CD4-positive, alpha-beta T cell (primary cell): Measurements from ENCODE around the gene TWSG1. TPM values are rescaled to one million over a fixed set of nuclear protein-coding genes. Genes with fewer than 3 reads are reported as not detected.

Experiments used
- ATAC-seq: fragments of 200-7000 bp; cut with Tn5 transposase; one replicate; pipeline ENCODE4 v1.10.0; 2022; ENCODE audit warnings: mild to moderate bottlenecking; ENCODE audit not compliant: poor library complexity
- CTCF ChIA-PET: fragments of 350-600 bp; sonication (Branson Sonifier 250); formaldehyde crosslinking; loops from one replicate; lab custom pipeline; 2021; ENCODE audit warnings: antibody characterized with exemption, inconsistent platforms; lab: Charles Lee
- POLR2A ChIA-PET: fragments of 350-600 bp; sonication (Branson Sonifier 250); formaldehyde crosslinking; loops from one replicate; lab custom pipeline; 2021; ENCODE audit warnings: antibody characterized with exemption, inconsistent platforms; lab: Charles Lee
- DNase-seq, 14 experiments: peaks; one replicate each; pipeline ENCODE4 v3.0.0-alpha.2; 2013 to 2020; ENCODE audit warnings: mixed read lengths in 2 of 14
- H3K27ac ChIP-seq, 2 donors: one replicate each; pipeline versions ENCODE4 v1.5.1 to v1.7.0; 2013; ENCODE audit warnings: low read length in 2 of 2, low read depth in 1 of 2, mild to moderate bottlenecking in 1 of 2
- H3K27me3 ChIP-seq, 2 experiments: 1 replicate in 1 of 2; 2 replicates in 1 of 2; pipeline versions ENCODE4 v1.6.1 to v1.7.0; 2013; ENCODE audit warnings: low read length in 2 of 2, control low read depth in 1 of 2, mild to moderate bottlenecking in 1 of 2, moderate library complexity in 1 of 2; ENCODE audit not compliant: insufficient read depth in 2 of 2, control insufficient read depth in 1 of 2
- H3K36me3 ChIP-seq: one replicate; pipeline ENCODE4 v1.6.1; 2013; ENCODE audit warnings: low read length, control low read depth; ENCODE audit not compliant: insufficient read depth
- H3K4me1 ChIP-seq: one replicate; pipeline ENCODE4 v1.6.1; 2013; ENCODE audit warnings: low read length, control low read depth; ENCODE audit not compliant: insufficient read depth
- H3K4me3 ChIP-seq: one replicate; pipeline ENCODE4 v1.5.1; 2013; ENCODE audit warnings: mild to moderate bottlenecking, low read length, moderate library complexity
- H3K9me3 ChIP-seq, 2 experiments: 1 replicate in 1 of 2; 2 replicates in 1 of 2; pipeline versions ENCODE4 v1.6.1 to v1.7.0; 2013; ENCODE audit warnings: low read length in 2 of 2, mild to moderate bottlenecking in 2 of 2, control low read depth in 1 of 2, moderate library complexity in 1 of 2; ENCODE audit not compliant: control insufficient read depth in 1 of 2, insufficient read depth in 1 of 2
- H3K27ac Mint-ChIP-seq: one replicate; pipeline ENCODE4 v1.8.0; 2020; ENCODE audit warnings: mixed read lengths
- H3K27me3 Mint-ChIP-seq: one replicate; pipeline ENCODE4 v1.8.0; 2021; ENCODE audit warnings: mixed read lengths
- H3K36me3 Mint-ChIP-seq: one replicate; pipeline ENCODE4 v1.8.0; 2021; ENCODE audit warnings: low read depth, mixed read lengths
- H3K4me1 Mint-ChIP-seq: one replicate; pipeline ENCODE4 v1.8.0; 2021; ENCODE audit warnings: low read depth, mixed read lengths
- H3K4me3 Mint-ChIP-seq: one replicate; pipeline ENCODE4 v1.8.0; 2020; ENCODE audit warnings: mild to moderate bottlenecking, mixed read lengths
- H3K9me3 Mint-ChIP-seq: one replicate; pipeline ENCODE4 v1.8.0; 2020; ENCODE audit warnings: mixed read lengths
- intact Hi-C, 2 experiments: fragments of 100-400 bp; cut with DNase I in 1 of 2; cut with micrococcal nuclease in 1 of 2; formaldehyde crosslinking; loops; one replicate each; pipeline versions ENCODE4 v1.15.1 to v1.9.0; 2023 to 2025; cut with DNase I, micrococcal nuclease
- total RNA-seq, 174 experiments: library from RNA in 2 of 174; stranded (reverse) in 2 of 174; gene quantifications; one replicate each; pipeline ENCODE4 v1.2.3 and lab custom pipeline; 2021 to 2026
- TF ChIP-seq, protein P1 (sequence below): fragments of 200-600 bp; IDR thresholded peaks from one replicate; pipeline ENCODE4 v1.8.0; 2022; ENCODE audit warnings: antibody characterized with exemption, mild to moderate bottlenecking

Gene TWSG1
- total RNA-seq, 2 experiments from 2014 or later = 2.8 TPM

DNA sequence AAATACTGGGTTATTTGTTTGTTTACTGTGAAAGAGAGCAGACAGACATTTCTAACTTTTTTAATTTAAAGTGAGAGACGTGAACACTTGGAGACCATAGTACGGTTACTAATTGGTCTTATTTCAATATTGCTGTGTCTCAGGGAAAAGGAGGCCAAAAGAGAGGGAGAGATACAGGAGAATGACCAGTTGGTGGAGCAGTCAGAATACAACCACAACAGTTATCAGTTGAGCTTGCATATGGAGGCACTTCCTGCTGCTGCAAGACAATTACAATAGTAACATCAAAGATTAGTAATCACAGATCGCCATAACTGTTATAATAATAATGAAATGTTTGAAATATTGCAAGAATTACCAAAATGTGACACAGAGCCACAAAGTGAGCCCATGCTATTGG is 58.2 kb downstream of the TWSG1 start:
- Mint-ChIP-seq H3K27ac (no peak overlapping the region), H3K27me3 (no peaks in the 10 kb centered on the region), H3K9me3 (peaks cover 6% of the 10 kb centered on the region), H3K36me3 (peaks cover 68% of the 10 kb centered on the region), H3K4me3 (no peak overlapping the region), H3K4me1 (no peaks in the 10 kb centered on the region)
- ATAC-seq (no peak), DNase-seq (no peak)
- TF ChIP-seq, protein P1, sequence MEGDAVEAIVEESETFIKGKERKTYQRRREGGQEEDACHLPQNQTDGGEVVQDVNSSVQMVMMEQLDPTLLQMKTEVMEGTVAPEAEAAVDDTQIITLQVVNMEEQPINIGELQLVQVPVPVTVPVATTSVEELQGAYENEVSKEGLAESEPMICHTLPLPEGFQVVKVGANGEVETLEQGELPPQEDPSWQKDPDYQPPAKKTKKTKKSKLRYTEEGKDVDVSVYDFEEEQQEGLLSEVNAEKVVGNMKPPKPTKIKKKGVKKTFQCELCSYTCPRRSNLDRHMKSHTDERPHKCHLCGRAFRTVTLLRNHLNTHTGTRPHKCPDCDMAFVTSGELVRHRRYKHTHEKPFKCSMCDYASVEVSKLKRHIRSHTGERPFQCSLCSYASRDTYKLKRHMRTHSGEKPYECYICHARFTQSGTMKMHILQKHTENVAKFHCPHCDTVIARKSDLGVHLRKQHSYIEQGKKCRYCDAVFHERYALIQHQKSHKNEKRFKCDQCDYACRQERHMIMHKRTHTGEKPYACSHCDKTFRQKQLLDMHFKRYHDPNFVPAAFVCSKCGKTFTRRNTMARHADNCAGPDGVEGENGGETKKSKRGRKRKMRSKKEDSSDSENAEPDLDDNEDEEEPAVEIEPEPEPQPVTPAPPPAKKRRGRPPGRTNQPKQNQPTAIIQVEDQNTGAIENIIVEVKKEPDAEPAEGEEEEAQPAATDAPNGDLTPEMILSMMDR = no peak
- CTCF ChIA-PET = no interaction called here
- Histone ChIP-seq H3K27me3 (no peaks in the 10 kb centered on the region), H3K9me3 (peaks cover 4 to 7% of the 10 kb centered on the region in 2 experiments), H3K36me3 (no peaks in the 10 kb centered on the region), H3K4me3 (no peak overlapping the region), H3K4me1 (no peaks in the 10 kb centered on the region), H3K27ac (no peak overlapping the region)
- intact Hi-C loops = no loop called here
- POLR2A ChIA-PET = no interaction called here

DNA sequence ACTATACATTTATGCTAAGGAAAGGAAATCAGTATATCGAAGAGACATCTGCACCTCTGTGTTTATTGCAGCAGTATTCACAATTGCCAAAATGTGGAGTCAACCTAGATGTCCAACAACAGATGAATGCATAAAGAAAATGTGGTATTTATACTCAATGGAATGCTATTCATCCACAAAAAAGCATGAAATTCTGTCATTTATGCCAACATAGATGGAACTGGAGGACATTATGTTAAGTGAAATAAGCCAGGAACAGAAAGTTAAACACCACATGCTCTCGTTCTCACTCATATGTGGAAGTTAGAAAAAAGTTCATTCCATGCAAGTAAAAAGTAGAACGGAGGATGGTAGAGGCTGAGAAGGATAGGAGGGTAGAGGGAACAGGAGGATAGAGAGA is 59.5 kb downstream of the TWSG1 start:
- Histone ChIP-seq H3K36me3 (no peaks in the 10 kb centered on the region), H3K9me3 (peaks cover 4 to 7% of the 10 kb centered on the region in 2 experiments), H3K27me3 (no peaks in the 10 kb centered on the region), H3K4me1 (no peaks in the 10 kb centered on the region), H3K27ac (no peak overlapping the region), H3K4me3 (no peak overlapping the region)
- TF ChIP-seq, protein P1 = no peak
- no peak for DNase-seq
- Mint-ChIP-seq H3K27me3 (no peaks in the 10 kb centered on the region), H3K27ac (no peak overlapping the region), H3K4me3 (no peak overlapping the region), H3K4me1 (no peaks in the 10 kb centered on the region), H3K9me3 (peaks cover 6% of the 10 kb centered on the region), H3K36me3 (peaks cover 59% of the 10 kb centered on the region)
- ATAC-seq = no peak
- intact Hi-C loops = no loop called here
- CTCF ChIA-PET = no interaction called here
- POLR2A ChIA-PET = no interaction called here

DNA sequence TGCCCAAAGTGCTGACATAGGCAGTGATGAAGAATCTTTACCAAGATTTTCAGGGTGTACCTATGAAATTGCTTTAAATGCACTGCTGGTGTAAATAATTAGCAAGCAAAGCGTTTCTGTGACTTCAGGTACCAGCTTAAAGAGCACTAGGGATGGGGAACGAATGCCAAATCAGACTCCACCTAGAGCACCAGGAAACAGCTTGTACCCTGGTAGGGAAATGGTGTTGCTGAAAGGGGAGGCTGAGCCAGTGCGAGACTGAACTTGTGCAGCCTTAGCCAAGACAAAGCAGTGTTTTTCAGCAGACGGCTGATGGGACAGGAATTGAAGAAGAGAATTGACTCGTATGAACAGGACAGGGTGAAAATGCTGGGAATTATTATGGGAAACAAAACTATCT is 65.6 kb downstream of the TWSG1 start:
- H3K9me3 ChIP-seq = peaks cover 0 to 13% of the 10 kb centered on the region in 2 experiments
- Mint-ChIP-seq H3K27me3 (no peaks in the 10 kb centered on the region), H3K4me3 (no peak overlapping the region), H3K36me3 (peaks cover 24% of the 10 kb centered on the region), H3K9me3 (no peaks in the 10 kb centered on the region), H3K4me1 (peaks cover 7% of the 10 kb centered on the region), H3K27ac (no peak overlapping the region)
- intact Hi-C loops = no loop called here
- TF ChIP-seq, protein P1 = no peak
- H3K36me3 ChIP-seq = no peaks in the 10 kb centered on the region
- CTCF ChIA-PET = interaction anchor here (1.5 kb wide), 1 partner anchor 14 kb away, joined by 3 read pairs; no protein-coding TSS in a partner anchor
- no peak for DNase-seq
- H3K4me1 ChIP-seq = peaks cover 12% of the 10 kb centered on the region
- POLR2A ChIA-PET = no interaction called here
- H3K27me3 ChIP-seq = no peaks in the 10 kb centered on the region
- no peak overlapping the region for H3K27ac ChIP-seq
- no peak overlapping the region for H3K4me3 ChIP-seq
- no peak for ATAC-seq
